GM18867 (cell line): ENCODE results near the gene PSMD2.

ENCODE experiments used
- ATAC-seq: cut with Tn5 transposase; IDR thresholded peaks from one replicate; pipeline ENCODE4 v1.9.1; 2021; ENCODE audit warnings: mild to moderate bottlenecking, moderate library complexity; ENCODE audit not compliant: unreplicated experiment

PSMD2 gene

GRCh38 chr3:184354121-184354728, 55.2 kb downstream of the PSMD2 start:
- ATAC-seq, result no peak

DNA sequence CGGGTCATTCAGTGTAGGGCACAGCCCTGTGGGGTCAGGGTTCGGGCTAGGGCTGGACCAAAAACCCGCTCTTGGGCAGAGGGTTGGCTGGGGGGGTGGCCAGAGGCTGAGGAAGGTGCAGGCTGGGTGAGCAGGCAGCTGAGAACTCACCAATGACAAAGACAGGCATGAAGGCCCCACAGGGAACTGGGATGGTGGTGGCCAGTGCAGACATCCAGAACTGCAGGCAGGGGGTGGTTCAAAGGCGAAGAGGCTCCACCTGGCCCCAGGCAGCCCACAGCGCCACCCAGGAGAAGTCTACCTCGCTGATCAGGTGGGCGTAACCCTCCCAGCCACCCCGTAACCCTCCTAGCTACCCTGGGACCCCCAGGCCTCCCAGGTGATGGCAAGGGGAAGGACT, 55.7 kb downstream of the PSMD2 start:
- no peak for ATAC-seq

GRCh38 chr3:184355261-184356040, 56.4 kb downstream of the PSMD2 start:
- ATAC-seq, result no peak

DNA sequence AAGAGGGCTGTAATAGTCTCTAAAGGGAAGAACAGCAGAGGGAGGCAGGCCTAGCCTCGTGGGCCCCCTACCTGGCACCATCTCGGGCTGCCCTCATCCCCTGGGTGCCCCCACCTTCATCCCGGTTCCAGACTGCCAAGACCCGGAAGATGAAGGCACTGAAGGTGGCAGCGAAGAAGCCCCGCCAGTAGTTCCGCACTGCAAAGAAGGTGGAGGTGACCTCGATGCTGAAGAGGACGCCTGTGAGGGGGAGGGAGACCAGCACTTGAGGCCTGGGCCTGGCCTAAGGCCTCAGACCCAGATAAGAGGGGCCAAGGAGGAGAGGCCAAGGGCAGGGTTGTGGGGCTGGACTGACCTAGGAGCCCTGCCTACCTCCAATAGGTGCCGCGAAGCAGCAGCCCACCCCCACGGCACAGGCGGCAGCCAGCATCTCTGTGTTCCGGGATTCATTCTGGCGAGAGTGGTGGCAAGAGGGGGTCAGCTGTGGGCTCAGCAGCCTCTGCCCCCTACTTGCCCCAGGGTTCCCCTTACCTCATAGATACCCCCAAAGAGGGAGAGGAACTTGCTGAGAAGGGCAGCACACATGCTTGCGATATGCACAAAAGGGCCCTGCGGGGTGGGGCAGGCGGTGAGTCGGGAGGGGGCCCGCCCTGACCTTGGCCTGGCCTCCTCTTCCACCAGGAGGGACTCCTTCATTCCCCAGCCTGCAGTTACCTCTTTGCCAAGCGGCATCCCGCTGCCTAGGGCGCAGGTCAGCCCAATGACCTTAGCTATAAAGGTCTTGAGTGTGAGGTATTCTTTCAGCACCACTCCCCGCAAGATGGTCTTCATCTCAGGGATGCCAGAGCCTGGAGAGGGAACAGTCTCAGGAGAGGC, 58.4 kb downstream of the PSMD2 start:
- ATAC-seq, result no peak

- ATAC-seq, result no peak
These were observed 59.2 kb downstream of the PSMD2 start for GRCh38 chr3:184358124-184358767.
